Stimulated activated CD4-positive, alpha-beta T cell treated with anti-CD3 and anti-CD28 coated beads, Interleukin-12 subunit alpha, Interleukin-12 subunit beta, amount 100 ng/mL, for 4 hours (primary cell): Measurements from ENCODE around the gene DCLRE1B.

ENCODE experiments used
- DNase-seq: peaks from one replicate; pipeline ENCODE4 v3.0.0-alpha.2; 2020

The DCLRE1B gene

DNA sequence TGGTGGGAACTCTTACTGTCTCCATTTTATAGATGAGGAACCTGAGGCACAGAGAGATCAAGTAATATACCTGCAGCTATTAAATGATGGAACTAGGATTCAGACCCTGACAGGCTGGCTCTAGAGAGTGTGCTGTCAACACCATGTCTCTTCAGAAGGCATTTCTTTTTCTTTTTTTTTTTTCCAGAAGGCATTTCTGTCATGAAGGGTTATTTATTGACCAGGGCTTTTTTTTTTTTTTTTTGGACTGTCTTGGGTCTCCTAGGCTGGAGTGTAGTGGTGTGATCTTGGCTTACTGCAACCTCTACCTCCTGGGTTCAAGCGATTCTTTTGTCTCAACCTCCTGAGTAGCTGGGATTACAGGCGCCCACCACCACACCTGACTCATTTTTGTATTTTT lies 46.6 kb downstream of the DCLRE1B start:
- DNase-seq, result no peak

DNA sequence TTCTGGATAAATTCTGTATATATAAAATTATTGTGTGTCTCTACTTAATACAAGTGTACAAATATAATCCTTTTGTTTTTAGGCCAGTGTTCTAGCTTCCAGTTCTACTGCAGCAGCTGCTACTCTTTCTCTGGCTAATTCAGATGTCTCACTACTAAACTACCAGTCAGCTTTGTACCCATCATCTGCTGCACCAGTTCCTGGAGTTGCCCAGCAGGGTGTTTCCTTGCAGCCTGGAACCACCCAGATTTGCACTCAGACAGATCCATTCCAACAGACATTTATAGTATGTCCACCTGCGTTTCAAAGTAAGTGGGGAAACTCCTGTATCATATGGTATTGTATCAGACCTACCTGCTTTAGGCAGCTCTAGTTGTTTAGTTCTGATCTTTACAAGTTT lies 52.9 kb downstream of the DCLRE1B start:
- no peak for DNase-seq

DNA sequence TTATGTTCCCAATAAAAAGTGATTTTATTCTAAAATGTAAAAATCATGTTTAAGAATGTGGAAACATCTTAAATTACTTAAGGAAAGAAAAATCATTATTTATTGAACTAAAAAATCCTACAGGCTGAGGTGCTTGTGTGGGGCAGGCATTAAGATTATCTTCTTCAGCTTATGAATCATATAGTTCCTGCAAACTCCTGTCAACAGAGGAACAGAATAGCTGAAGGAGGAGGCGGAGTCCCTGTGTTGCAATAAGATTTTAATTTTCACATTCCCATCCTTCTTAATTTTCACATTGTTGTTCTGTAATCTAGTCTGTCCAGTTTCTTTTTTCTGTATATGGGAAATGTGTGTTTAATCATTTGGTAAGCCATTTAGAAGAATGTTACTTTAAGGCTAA lies 53.6 kb downstream of the DCLRE1B start:
- DNase-seq, result no peak

DNA sequence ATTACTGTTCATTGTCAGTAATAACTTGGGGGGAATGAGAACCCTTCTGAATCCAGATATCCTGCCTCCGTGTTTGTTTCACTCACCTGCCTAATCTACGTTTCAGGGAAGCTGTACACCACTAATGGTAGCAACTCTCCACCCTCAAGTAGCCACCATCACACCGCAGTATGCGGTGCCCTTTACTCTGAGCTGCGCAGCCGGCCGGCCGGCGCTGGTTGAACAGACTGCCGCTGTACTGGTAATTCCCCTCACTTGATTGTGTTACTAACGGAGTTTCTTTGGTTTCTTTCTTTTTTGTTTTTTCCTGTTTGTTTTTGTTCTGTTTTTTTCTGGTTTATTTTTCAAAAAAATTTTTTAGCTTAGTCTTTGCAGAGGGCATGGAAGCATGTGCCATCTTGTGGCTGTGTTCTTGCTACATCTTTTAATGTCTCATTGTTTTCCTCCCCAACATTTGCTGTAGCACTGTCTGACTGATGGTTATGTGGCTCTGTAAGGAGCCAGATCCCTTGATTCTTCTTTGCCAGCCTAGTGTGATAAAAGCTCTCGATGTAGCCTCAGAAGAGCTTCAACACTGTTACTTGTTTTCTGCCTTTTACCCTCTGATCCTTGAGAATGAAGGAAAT lies 58.3 kb downstream of the DCLRE1B start:
- DNase-seq, result no peak
